Progenitor cell of endocrine pancreas (in vitro differentiated cells): ENCODE data around the gene SEMA3E. TPM values are rescaled to one million over a fixed set of nuclear protein-coding genes. Genes with fewer than 3 reads are reported as not detected.

Experiments used
- DNase-seq: peaks from one replicate; pipeline ENCODE4 v3.0.0; 2021; ENCODE audit warnings: low spot score; ENCODE audit not compliant: unreplicated experiment
- H3K27ac Mint-ChIP-seq: 2 replicates; pipeline ENCODE4 v1.8.0; 2021; ENCODE audit warnings: mild to moderate bottlenecking, moderate library complexity, mixed read lengths
- H3K27me3 Mint-ChIP-seq: 2 replicates; pipeline ENCODE4 v1.8.0; 2021; ENCODE audit warnings: mixed read lengths
- H3K36me3 Mint-ChIP-seq: 2 replicates; pipeline ENCODE4 v1.8.0; 2022; ENCODE audit warnings: mixed read lengths; ENCODE audit not compliant: insufficient read depth
- H3K4me1 Mint-ChIP-seq: 2 replicates; pipeline ENCODE4 v1.8.0; 2021; ENCODE audit warnings: low read depth, mixed read lengths
- H3K4me3 Mint-ChIP-seq: 2 replicates; pipeline ENCODE4 v1.8.0; 2021; ENCODE audit warnings: low read depth, mild to moderate bottlenecking, moderate library complexity, mixed read lengths
- H3K9me3 Mint-ChIP-seq: 2 replicates; pipeline ENCODE4 v1.8.0; 2021; ENCODE audit warnings: low read depth, mixed read lengths
- total RNA-seq: library from RNA; stranded (reverse); gene quantifications from 2 replicates; pipeline ENCODE4 v1.2.1, GENCODE V29; 2021
- TF ChIP-seq, protein P1 (sequence below): fragments of 200-600 bp; sonication (generic); IDR thresholded peaks from one replicate; pipeline ENCODE4 v1.5.0; 2021; ENCODE audit warnings: antibody characterized with exemption, mild to moderate bottlenecking; ENCODE audit not compliant: unreplicated experiment

SEMA3E gene
- total RNA-seq, 1 donor from 2014 or later, result 1.1 TPM

GRCh38 chr7:83652481-83652880 is 3.5 kb upstream of the SEMA3E start:
- Mint-ChIP-seq H3K9me3 (peaks cover 5% of the 10 kb centered on the region), H3K27me3 (peaks cover 4% of the 10 kb centered on the region), H3K4me1 (peaks cover 10% of the 10 kb centered on the region), H3K36me3 (no peaks in the 10 kb centered on the region), H3K27ac (no peak overlapping the region), H3K4me3 (no peak overlapping the region)
- TF ChIP-seq, protein P1, sequence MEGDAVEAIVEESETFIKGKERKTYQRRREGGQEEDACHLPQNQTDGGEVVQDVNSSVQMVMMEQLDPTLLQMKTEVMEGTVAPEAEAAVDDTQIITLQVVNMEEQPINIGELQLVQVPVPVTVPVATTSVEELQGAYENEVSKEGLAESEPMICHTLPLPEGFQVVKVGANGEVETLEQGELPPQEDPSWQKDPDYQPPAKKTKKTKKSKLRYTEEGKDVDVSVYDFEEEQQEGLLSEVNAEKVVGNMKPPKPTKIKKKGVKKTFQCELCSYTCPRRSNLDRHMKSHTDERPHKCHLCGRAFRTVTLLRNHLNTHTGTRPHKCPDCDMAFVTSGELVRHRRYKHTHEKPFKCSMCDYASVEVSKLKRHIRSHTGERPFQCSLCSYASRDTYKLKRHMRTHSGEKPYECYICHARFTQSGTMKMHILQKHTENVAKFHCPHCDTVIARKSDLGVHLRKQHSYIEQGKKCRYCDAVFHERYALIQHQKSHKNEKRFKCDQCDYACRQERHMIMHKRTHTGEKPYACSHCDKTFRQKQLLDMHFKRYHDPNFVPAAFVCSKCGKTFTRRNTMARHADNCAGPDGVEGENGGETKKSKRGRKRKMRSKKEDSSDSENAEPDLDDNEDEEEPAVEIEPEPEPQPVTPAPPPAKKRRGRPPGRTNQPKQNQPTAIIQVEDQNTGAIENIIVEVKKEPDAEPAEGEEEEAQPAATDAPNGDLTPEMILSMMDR, result no peak
- no peak for DNase-seq

DNA sequence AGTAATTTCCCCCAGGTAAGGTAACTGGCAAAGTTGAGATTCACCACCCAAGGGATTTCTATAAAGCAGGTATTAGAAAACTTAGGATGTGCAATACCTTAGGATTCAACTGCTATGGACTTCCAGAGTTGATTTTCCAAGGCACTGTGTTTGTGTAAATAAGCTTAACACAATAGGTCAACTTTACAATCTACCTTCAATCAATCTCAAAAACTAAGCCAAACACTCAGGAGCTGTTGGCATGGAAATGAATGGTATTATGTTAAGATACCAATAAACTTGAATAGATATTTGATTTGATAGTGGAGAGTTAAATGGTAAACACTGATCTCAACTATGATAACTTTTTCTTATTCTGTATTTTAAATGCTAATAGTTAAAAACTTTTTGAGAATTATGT is 762 bp upstream of the SEMA3E start:
- no peak for DNase-seq
- H3K27ac Mint-ChIP-seq, result no peak overlapping the region
- H3K36me3 Mint-ChIP-seq, result no peaks in the 10 kb centered on the region
- H3K9me3 Mint-ChIP-seq, result peaks cover 5% of the 10 kb centered on the region
- peak overlapping the region; percentile 9 for H3K4me3 Mint-ChIP-seq
- TF ChIP-seq, protein P1, result no peak
- H3K4me1 Mint-ChIP-seq, result peaks cover 13% of the 10 kb centered on the region
- peaks cover 4% of the 10 kb centered on the region for H3K27me3 Mint-ChIP-seq

- Mint-ChIP-seq H3K9me3 (no peaks in the 10 kb centered on the region), H3K4me3 (no peak overlapping the region), H3K36me3 (no peaks in the 10 kb centered on the region), H3K27me3 (peaks cover 4% of the 10 kb centered on the region), H3K27ac (no peak overlapping the region), H3K4me1 (peaks cover 19% of the 10 kb centered on the region)
- TF ChIP-seq, protein P1, result no peak
- DNase-seq, result no peak
Observed at GRCh38 chr7:83646027-83646426, 2.9 kb downstream of the SEMA3E start.

DNA sequence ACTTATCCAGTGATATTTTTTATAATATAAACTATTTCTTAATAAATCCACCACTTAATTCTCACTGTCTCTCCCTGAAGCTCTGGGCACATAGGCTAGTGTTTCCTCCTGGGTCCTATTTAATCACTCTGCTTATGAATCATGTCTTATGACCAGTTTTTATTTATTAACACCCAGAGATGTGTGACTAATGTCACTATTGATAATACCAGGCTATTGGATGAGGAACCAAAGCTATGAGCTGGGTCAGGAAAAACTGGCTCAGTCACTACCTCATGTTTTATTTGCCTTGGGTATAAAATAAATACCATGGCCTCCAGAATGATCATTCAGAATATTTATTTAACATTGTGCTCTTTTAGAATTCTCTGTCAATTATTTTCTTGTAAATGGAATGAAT is 5.2 kb downstream of the SEMA3E start:
- Mint-ChIP-seq H3K4me1 (peaks cover 19% of the 10 kb centered on the region), H3K4me3 (no peak overlapping the region), H3K27me3 (peaks cover 4% of the 10 kb centered on the region), H3K27ac (no peak overlapping the region), H3K36me3 (no peaks in the 10 kb centered on the region), H3K9me3 (no peaks in the 10 kb centered on the region)
- DNase-seq, result no peak
- TF ChIP-seq, protein P1, result no peak

- Mint-ChIP-seq H3K9me3 (no peaks in the 10 kb centered on the region), H3K4me3 (no peak overlapping the region), H3K36me3 (no peaks in the 10 kb centered on the region), H3K27ac (no peak overlapping the region), H3K27me3 (peaks cover 3% of the 10 kb centered on the region), H3K4me1 (peaks cover 16% of the 10 kb centered on the region)
- TF ChIP-seq, protein P1, result no peak
- no peak for DNase-seq
Observed at GRCh38 chr7:83643012-83643411, 5.9 kb downstream of the SEMA3E start.
